ENCODE measurements around the gene CRYL1.

DNA sequence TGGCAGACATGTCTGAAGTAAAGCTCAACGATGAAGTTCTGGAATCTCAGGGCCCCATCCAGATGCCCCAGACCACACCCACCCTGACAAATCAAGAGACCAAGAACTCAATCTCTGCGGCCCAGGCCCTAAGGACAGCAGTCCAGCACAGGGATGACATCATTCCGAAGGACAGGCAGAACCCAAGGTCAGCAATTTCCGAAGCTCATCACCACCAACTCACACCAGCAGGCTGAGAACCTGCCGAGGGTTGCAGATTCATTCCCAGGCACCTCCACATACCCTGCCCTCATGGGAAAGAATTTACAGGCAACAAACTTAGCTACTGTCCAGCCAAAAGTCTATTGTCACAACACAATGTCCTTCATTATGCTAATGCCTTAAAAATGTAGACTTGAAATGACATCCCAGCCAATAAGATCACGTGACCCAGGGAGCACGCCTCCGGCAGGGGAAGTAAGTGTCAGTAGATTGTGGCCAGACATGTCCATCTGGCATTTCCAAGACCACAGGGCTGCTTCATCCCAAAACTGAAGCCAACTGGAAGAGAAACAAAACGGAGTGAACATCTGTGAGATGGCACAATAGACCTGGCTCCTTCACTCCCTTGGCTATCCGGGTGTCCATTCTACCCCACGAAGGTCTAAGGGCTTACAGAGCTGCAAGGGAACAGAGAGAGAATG, 98.8 kb downstream of the CRYL1 start:
- no peak for TF ChIP-seq ATF2 (CRISPR knock-in tag; IDR thresholded peaks at IDR 0.05; ENCODE audit: borderline replicate concordance, low read depth)
- TF ChIP-seq, protein P1, sequence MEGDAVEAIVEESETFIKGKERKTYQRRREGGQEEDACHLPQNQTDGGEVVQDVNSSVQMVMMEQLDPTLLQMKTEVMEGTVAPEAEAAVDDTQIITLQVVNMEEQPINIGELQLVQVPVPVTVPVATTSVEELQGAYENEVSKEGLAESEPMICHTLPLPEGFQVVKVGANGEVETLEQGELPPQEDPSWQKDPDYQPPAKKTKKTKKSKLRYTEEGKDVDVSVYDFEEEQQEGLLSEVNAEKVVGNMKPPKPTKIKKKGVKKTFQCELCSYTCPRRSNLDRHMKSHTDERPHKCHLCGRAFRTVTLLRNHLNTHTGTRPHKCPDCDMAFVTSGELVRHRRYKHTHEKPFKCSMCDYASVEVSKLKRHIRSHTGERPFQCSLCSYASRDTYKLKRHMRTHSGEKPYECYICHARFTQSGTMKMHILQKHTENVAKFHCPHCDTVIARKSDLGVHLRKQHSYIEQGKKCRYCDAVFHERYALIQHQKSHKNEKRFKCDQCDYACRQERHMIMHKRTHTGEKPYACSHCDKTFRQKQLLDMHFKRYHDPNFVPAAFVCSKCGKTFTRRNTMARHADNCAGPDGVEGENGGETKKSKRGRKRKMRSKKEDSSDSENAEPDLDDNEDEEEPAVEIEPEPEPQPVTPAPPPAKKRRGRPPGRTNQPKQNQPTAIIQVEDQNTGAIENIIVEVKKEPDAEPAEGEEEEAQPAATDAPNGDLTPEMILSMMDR (IDR thresholded peaks at IDR 0.05) = no peak
- no peak for TF ChIP-seq NFYB (CRISPR knock-in tag; conservative IDR thresholded peaks at IDR 0.05; ENCODE audit: low read depth)
- no peak for TF ChIP-seq IRF2 (CRISPR knock-in tag; IDR thresholded peaks at IDR 0.05; ENCODE audit: borderline replicate concordance, low read depth)
- TF ChIP-seq NR2C2 (CRISPR knock-in tag; IDR thresholded peaks at IDR 0.05) = no peak
- TF ChIP-seq ESRRA (CRISPR knock-in tag; IDR thresholded peaks at IDR 0.05; ENCODE audit: borderline replicate concordance) = no peak
- no peak for TF ChIP-seq TCF7 (CRISPR knock-in tag; IDR thresholded peaks at IDR 0.05; ENCODE audit: low read depth)
- TF ChIP-seq ATF6 (CRISPR knock-in tag; IDR thresholded peaks at IDR 0.05) = no peak
- no peak for TF ChIP-seq HMGXB4 (CRISPR knock-in tag; IDR thresholded peaks at IDR 0.05)
- TF ChIP-seq, protein P2, sequence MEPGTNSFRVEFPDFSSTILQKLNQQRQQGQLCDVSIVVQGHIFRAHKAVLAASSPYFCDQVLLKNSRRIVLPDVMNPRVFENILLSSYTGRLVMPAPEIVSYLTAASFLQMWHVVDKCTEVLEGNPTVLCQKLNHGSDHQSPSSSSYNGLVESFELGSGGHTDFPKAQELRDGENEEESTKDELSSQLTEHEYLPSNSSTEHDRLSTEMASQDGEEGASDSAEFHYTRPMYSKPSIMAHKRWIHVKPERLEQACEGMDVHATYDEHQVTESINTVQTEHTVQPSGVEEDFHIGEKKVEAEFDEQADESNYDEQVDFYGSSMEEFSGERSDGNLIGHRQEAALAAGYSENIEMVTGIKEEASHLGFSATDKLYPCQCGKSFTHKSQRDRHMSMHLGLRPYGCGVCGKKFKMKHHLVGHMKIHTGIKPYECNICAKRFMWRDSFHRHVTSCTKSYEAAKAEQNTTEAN (CRISPR knock-in tag; IDR thresholded peaks at IDR 0.05) = no peak
- no peak for TF ChIP-seq TEAD1 (CRISPR knock-in tag; IDR thresholded peaks at IDR 0.05)

Measured in WTC11 (cell line).